Endothelial cell of umbilical vein (primary cell): ENCODE data around the gene S100A1. TPM values are rescaled to one million over a fixed set of nuclear protein-coding genes. Genes with fewer than 3 reads are reported as not detected.

ENCODE experiments used
- BruUV-seq: library from RNA; stranded (reverse); fragments of 400-500 nt; replicated peaks from 2 replicates; lab custom pipeline; 2021; lab: Mats Ljungman, UMichigan
- CTCF ChIA-PET: fragments of 300-600, 350-600 bp; sonication (Branson Sonifier 250); formaldehyde crosslinking; loops from one replicate; lab custom pipeline; 2021; ENCODE audit warnings: antibody characterized with exemption, inconsistent platforms; lab: Charles Lee
- POLR2A ChIA-PET: fragments of 300-600, 350-600 bp; sonication (Branson Sonifier 250); formaldehyde crosslinking; loops from one replicate; lab custom pipeline; 2021; ENCODE audit warnings: antibody characterized with exemption, inconsistent platforms; lab: Charles Lee
- DNase-seq: peaks from one replicate; pipeline ENCODE4 v3.0.0-alpha.2; 2011; ENCODE audit warnings: low read depth, low spot score
- FAIRE-seq: peaks from 2 replicates; lab custom pipeline; 2011; peaks lifted over from hg19 to GRCh38; lab: Jason Lieb, UNC
- H2AFZ ChIP-seq: 2 replicates; pipeline ENCODE4 v1.6.0; 2012; ENCODE audit warnings: low read depth, low read length, control low read depth, inconsistent platforms
- H3K27ac ChIP-seq: 2 replicates; pipeline ENCODE4 v1.5.1; 2011; ENCODE audit warnings: low read depth, mild to moderate bottlenecking, control low read depth, low read length, moderate library complexity; ENCODE audit not compliant: insufficient read depth
- H3K27me3 ChIP-seq, 2 experiments: 2 replicates each; pipeline versions ENCODE4 v1.6.0 to v1.6.1; 2011; ENCODE audit warnings: low read length in 2 of 2, mixed read lengths in 1 of 2; ENCODE audit not compliant: control insufficient read depth in 2 of 2, insufficient read depth in 2 of 2
- H3K36me3 ChIP-seq, 2 experiments: 2 replicates in 1 of 2; 3 replicates in 1 of 2; pipeline ENCODE4 v1.5.1; 2011; ENCODE audit warnings: low read length in 2 of 2, mild to moderate bottlenecking in 1 of 2, moderate library complexity in 1 of 2; ENCODE audit not compliant: control insufficient read depth in 2 of 2, insufficient read depth in 2 of 2; ENCODE audit errors: extremely low read depth in 1 of 2
- H3K4me1 ChIP-seq: 3 replicates; pipeline ENCODE4 v1.5.1; 2011; ENCODE audit warnings: mild to moderate bottlenecking, low read length; ENCODE audit not compliant: control insufficient read depth, insufficient read depth; ENCODE audit errors: extremely low read depth
- H3K4me2 ChIP-seq: 2 replicates; pipeline ENCODE4 v1.6.1; 2011; ENCODE audit warnings: low read length, control low read depth, mixed read lengths; ENCODE audit not compliant: insufficient read depth
- H3K4me3 ChIP-seq, 3 experiments: fragments of 200-600 bp in 1 of 3; sonication (generic), shearing (Covaris generic) in 1 of 3; replicated peaks in 1 of 3; 2 replicates each; pipeline ENCODE4 v1.5.1; 2011 to 2016; ENCODE audit warnings: control low read depth in 3 of 3, low read length in 3 of 3, mild to moderate bottlenecking in 2 of 3, inconsistent platforms in 1 of 3, low read depth in 1 of 3, moderate library complexity in 1 of 3; ENCODE audit not compliant: insufficient read depth in 1 of 3
- H3K79me2 ChIP-seq: 2 replicates; pipeline ENCODE4 v1.6.0; 2012; ENCODE audit warnings: low read length, inconsistent platforms; ENCODE audit not compliant: control insufficient read depth, insufficient read depth
- H3K9ac ChIP-seq: replicated peaks from 2 replicates; pipeline ENCODE3; 2011; ENCODE audit warnings: low read length, control low read depth; ENCODE audit not compliant: insufficient read depth; ENCODE audit errors: extremely low read depth
- H3K9me1 ChIP-seq: replicated peaks from 3 replicates; pipeline ENCODE4 v1.6.0; 2011; ENCODE audit warnings: mild to moderate bottlenecking, low read length; ENCODE audit not compliant: control insufficient read depth, insufficient read depth; ENCODE audit errors: extremely low read depth
- H3K9me3 ChIP-seq: replicated peaks from 2 replicates; pipeline ENCODE4 v1.5.1; 2012; ENCODE audit warnings: low read length, inconsistent platforms; ENCODE audit not compliant: control insufficient read depth, insufficient read depth
- H4K20me1 ChIP-seq: replicated peaks from 2 replicates; pipeline ENCODE3; 2011; ENCODE audit warnings: mild to moderate bottlenecking, low read length; ENCODE audit not compliant: control insufficient read depth, insufficient read depth; ENCODE audit errors: extremely low read depth
- EZH2 ChIP-seq: IDR thresholded peaks from 2 replicates; pipeline ENCODE4 v1.6.1; 2012; ENCODE audit warnings: borderline replicate concordance, low read depth, mild to moderate bottlenecking, moderate library complexity, low read length, inconsistent platforms; ENCODE audit not compliant: severe bottlenecking
- FOS ChIP-seq: IDR thresholded peaks from 2 replicates; pipeline ENCODE4 v1.6.1; 2011; ENCODE audit warnings: mild to moderate bottlenecking, low read length, moderate library complexity, borderline replicate concordance; ENCODE audit not compliant: insufficient read depth
- GATA2 ChIP-seq: IDR thresholded peaks from 2 replicates; pipeline ENCODE4 v1.7.0; 2011; ENCODE audit warnings: low read depth, mild to moderate bottlenecking, moderate library complexity, mixed read lengths, low read length; ENCODE audit not compliant: insufficient read length, insufficient read depth
- JUN ChIP-seq: IDR thresholded peaks from 2 replicates; pipeline ENCODE4 v1.6.1; 2011; ENCODE audit warnings: borderline replicate concordance, low read depth; ENCODE audit not compliant: insufficient read length, insufficient read depth
- MYC ChIP-seq: IDR thresholded peaks from one replicate; pipeline ENCODE4 v1.6.1; 2011; ENCODE audit warnings: mild to moderate bottlenecking, low read depth, low read length
- POLR2A ChIP-seq: IDR thresholded peaks from 2 replicates; pipeline ENCODE4 v1.6.1; 2012; ENCODE audit warnings: low read depth, mild to moderate bottlenecking, control low read depth, low read length
- POLR2AphosphoS5 ChIP-seq: IDR thresholded peaks from 2 replicates; pipeline ENCODE4 v1.6.1; 2012; ENCODE audit warnings: low read depth, mild to moderate bottlenecking, control low read depth, low read length, moderate library complexity; ENCODE audit not compliant: insufficient read depth
- dilution Hi-C: fragments of 300-500 bp; cut with MboI; formaldehyde crosslinking; loops from one replicate; pipeline ENCODE4 v1.15.0; 2019; ENCODE audit warnings: low sequenced_read_pairs; ENCODE audit not compliant: extremely low pct_ligation_motif_present
- intact Hi-C: fragments of 100-400 bp; cut with micrococcal nuclease; formaldehyde crosslinking; loops from one replicate; pipeline ENCODE4 v1.10.0; 2022
- polyA plus RNA-seq, 4 experiments: library from polyadenylated mRNA; depleted of rRNA in 3 of 4; stranded (reverse) in 3 of 4; unstranded in 1 of 4; fragments of >200 nt; gene quantifications; 2 replicates each; pipeline versions ENCODE4 v1.2.1 to v1.2.3, GENCODE V29; 2011 to 2012; ENCODE audit warnings: missing spikeins in 1 of 4
- total RNA-seq: library from RNA; stranded (reverse); gene quantifications from 2 replicates; pipeline ENCODE4 v1.2.3, GENCODE V29; 2021
- TF ChIP-seq, protein P1 (sequence below), 2 donors: IDR thresholded peaks; 1 replicate in 1 of 2; 2 replicates in 1 of 2; pipeline ENCODE4 v1.5.1; 2011; ENCODE audit warnings: low read length in 2 of 2, mild to moderate bottlenecking in 2 of 2, moderate library complexity in 2 of 2, control low read depth in 1 of 2, inconsistent platforms in 1 of 2, low read depth in 1 of 2; ENCODE audit not compliant: insufficient read depth in 1 of 2; ENCODE audit errors: extremely low read depth in 1 of 2
- TF ChIP-seq, protein P2 (sequence below): IDR thresholded peaks from 2 replicates; pipeline ENCODE4 v1.6.1; 2011; ENCODE audit not compliant: insufficient read depth, insufficient read length

S100A1 gene
- total and polyA plus RNA-seq, 2 donors (not counting 3 experiments of a cell fraction or from before 2014, with no cell fraction given), result not detected

DNA sequence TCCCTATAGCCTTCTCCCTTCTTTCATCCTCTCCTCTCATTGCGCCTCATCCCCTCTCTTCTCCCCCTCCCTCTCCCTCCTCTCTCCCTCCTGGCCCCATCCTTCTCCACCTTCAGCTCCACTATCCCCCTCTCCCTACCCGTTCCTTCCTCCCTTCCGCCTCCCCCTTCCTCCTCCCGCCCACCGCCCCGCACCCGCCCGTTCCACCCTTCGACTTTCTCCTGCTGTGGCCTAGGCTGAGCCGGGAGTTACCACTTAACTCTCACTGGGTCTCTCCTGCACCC is 51.8 kb downstream of the S100A1 start:
- dilution Hi-C loops, result no loop called here
- H3K4me1 ChIP-seq, result peaks cover 11% of the 10 kb centered on the region
- no peak overlapping the region for H3K4me2 ChIP-seq
- intact Hi-C loops, result no loop called here
- CTCF ChIA-PET, result interaction anchor here (1.0 to 7.0 kb wide), 7 partner anchors 33 to 307 kb away, joined by 4 to 83 read pairs (median 4); partner anchors contain the start of gene RAB13
- H3K27ac ChIP-seq, result no peak overlapping the region
- no peak overlapping the region for H3K9ac ChIP-seq
- no TSS peak for BruUV-seq
- no peaks in the 10 kb centered on the region for H3K9me1 ChIP-seq
- DNase-seq, result no peak
- FAIRE-seq, result no peak
- no peaks in the 10 kb centered on the region for H3K9me3 ChIP-seq
- no peaks in the 10 kb centered on the region for H4K20me1 ChIP-seq
- H3K4me3 ChIP-seq, result peak overlapping the region in 1 of 3 experiments; percentile 44
- POLR2A ChIA-PET, result no interaction called here
- peak overlapping the region; percentile 87 for H2AFZ ChIP-seq
- H3K36me3 ChIP-seq, result peaks cover 0 to 7% of the 10 kb centered on the region in 2 experiments
- TF ChIP-seq MYC, result no peak
- TF ChIP-seq POLR2A, result no peak
- no peak for TF ChIP-seq POLR2AphosphoS5
- TF ChIP-seq EZH2, result no peak
- no peak for TF ChIP-seq GATA2
- TF ChIP-seq FOS, result no peak
- TF ChIP-seq JUN, result no peak
- TF ChIP-seq, protein P1, sequence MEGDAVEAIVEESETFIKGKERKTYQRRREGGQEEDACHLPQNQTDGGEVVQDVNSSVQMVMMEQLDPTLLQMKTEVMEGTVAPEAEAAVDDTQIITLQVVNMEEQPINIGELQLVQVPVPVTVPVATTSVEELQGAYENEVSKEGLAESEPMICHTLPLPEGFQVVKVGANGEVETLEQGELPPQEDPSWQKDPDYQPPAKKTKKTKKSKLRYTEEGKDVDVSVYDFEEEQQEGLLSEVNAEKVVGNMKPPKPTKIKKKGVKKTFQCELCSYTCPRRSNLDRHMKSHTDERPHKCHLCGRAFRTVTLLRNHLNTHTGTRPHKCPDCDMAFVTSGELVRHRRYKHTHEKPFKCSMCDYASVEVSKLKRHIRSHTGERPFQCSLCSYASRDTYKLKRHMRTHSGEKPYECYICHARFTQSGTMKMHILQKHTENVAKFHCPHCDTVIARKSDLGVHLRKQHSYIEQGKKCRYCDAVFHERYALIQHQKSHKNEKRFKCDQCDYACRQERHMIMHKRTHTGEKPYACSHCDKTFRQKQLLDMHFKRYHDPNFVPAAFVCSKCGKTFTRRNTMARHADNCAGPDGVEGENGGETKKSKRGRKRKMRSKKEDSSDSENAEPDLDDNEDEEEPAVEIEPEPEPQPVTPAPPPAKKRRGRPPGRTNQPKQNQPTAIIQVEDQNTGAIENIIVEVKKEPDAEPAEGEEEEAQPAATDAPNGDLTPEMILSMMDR (IDR thresholded peaks at IDR 0.05; ENCODE audit: extremely low read depth in 1 of 2, insufficient read depth in 1 of 2, low read depth in 1 of 2, low read length in 2 of 2), result no peak
- TF ChIP-seq, protein P2, sequence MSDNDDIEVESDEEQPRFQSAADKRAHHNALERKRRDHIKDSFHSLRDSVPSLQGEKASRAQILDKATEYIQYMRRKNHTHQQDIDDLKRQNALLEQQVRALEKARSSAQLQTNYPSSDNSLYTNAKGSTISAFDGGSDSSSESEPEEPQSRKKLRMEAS, result no peak
- no peaks in the 10 kb centered on the region for H3K79me2 ChIP-seq
- peaks cover 4 to 5% of the 10 kb centered on the region in 2 experiments for H3K27me3 ChIP-seq

Other genes with a start within 250 kb of the S100A1 start
- gene S100A8, start 237.4 kb upstream of the S100A1 start, total RNA-seq, result not detected in 2 replicates
- gene S100A8, start 237.4 kb upstream of the S100A1 start, polyA plus RNA-seq, result not detected in 2 replicates
- gene S100A7A, start 211.9 kb upstream of the S100A1 start, total RNA-seq, result not detected in 2 replicates
- gene S100A7A, start 211.9 kb upstream of the S100A1 start, polyA plus RNA-seq, result not detected in 2 replicates
- not detected in 2 replicates for gene S100A7, start 167.8 kb upstream of the S100A1 start, total RNA-seq
- not detected in 2 replicates for gene S100A7, start 167.8 kb upstream of the S100A1 start, polyA plus RNA-seq
- 908 and 937 TPM in 2 replicates for gene S100A6, start 92.4 kb upstream of the S100A1 start, total RNA-seq
- 552 and 1,048 TPM in 2 replicates for gene S100A6, start 92.4 kb upstream of the S100A1 start, polyA plus RNA-seq
- not detected in 2 replicates for gene S100A5, start 87.5 kb upstream of the S100A1 start, total RNA-seq
- gene S100A5, start 87.5 kb upstream of the S100A1 start, polyA plus RNA-seq, result not detected in 2 replicates
- not detected in 2 replicates for gene S100A4, start 82.6 kb upstream of the S100A1 start, total RNA-seq
- gene S100A4, start 82.6 kb upstream of the S100A1 start, polyA plus RNA-seq, result 0.62 and 1.1 TPM in 2 replicates
- gene S100A3, start 79.2 kb upstream of the S100A1 start, total RNA-seq, result 0.42 TPM in 1 of 2 replicates, not detected in the other
- 1.3 and 1.9 TPM in 2 replicates for gene S100A3, start 79.2 kb upstream of the S100A1 start, polyA plus RNA-seq
- 4.0 and 4.4 TPM in 2 replicates for gene S100A2, start 62.6 kb upstream of the S100A1 start, total RNA-seq
- 3.9 and 4.3 TPM in 2 replicates for gene S100A2, start 62.6 kb upstream of the S100A1 start, polyA plus RNA-seq
- gene S100A16, start 15.3 kb upstream of the S100A1 start, total RNA-seq, result 545 and 701 TPM in 2 replicates
- 1,770 and 2,016 TPM in 2 replicates for gene S100A16, start 15.3 kb upstream of the S100A1 start, polyA plus RNA-seq
- 0.35 TPM in 1 of 2 replicates, not detected in the other for gene S100A14, start 12.1 kb upstream of the S100A1 start, total RNA-seq
- gene S100A14, start 12.1 kb upstream of the S100A1 start, polyA plus RNA-seq, result 0.10 TPM in 1 of 2 replicates, not detected in the other
- 155 and 255 TPM in 2 replicates for gene S100A13, start 929 bp upstream of the S100A1 start, total RNA-seq
- 332 and 360 TPM in 2 replicates for gene S100A13, start 929 bp upstream of the S100A1 start, polyA plus RNA-seq
- 72.1 and 74.4 TPM in 2 replicates for gene CHTOP, start 5.6 kb downstream of the S100A1 start, total RNA-seq
- 47.1 and 62.0 TPM in 2 replicates for gene CHTOP, start 5.6 kb downstream of the S100A1 start, polyA plus RNA-seq
- gene SNAPIN, start 30.3 kb downstream of the S100A1 start, total RNA-seq, result 36.5 and 36.8 TPM in 2 replicates
- 47.3 and 55.1 TPM in 2 replicates for gene SNAPIN, start 30.3 kb downstream of the S100A1 start, polyA plus RNA-seq
- gene ILF2, start 42.6 kb downstream of the S100A1 start, total RNA-seq, result 271 TPM in 2 replicates
- gene ILF2, start 42.6 kb downstream of the S100A1 start, polyA plus RNA-seq, result 289 and 303 TPM in 2 replicates
- gene NPR1, start 50.3 kb downstream of the S100A1 start, total RNA-seq, result 9.8 and 10.5 TPM in 2 replicates
- gene NPR1, start 50.3 kb downstream of the S100A1 start, polyA plus RNA-seq, result 13.3 and 13.8 TPM in 2 replicates
- gene INTS3, start 99.6 kb downstream of the S100A1 start, total RNA-seq, result 56.1 and 63.1 TPM in 2 replicates
- gene INTS3, start 99.6 kb downstream of the S100A1 start, polyA plus RNA-seq, result 61.9 and 75.9 TPM in 2 replicates
- gene SLC27A3, start 147.0 kb downstream of the S100A1 start, total RNA-seq, result 26.5 and 26.6 TPM in 2 replicates
- gene SLC27A3, start 147.0 kb downstream of the S100A1 start, polyA plus RNA-seq, result 34.3 and 40.1 TPM in 2 replicates